Pancreas (tissue), 10 donors: Measurements from ENCODE around the gene DRAXIN. TPM values are rescaled to one million over a fixed set of nuclear protein-coding genes. Genes with fewer than 3 reads are reported as not detected.
A peak's percentile ranks its signal among the peaks of the same experiment; 100 is the strongest.

ENCODE experiments used
- ATAC-seq, 4 donors: fragments of 200-7000 bp; cut with Tn5 transposase; one replicate each; pipeline versions ENCODE4 v1.8.0 to v1.9.1; 2020; ENCODE audit warnings: mild to moderate bottlenecking in 4 of 4, moderate library complexity in 4 of 4
- DNase-seq, 6 donors: peaks; one replicate each; pipeline ENCODE4 v3.0.0-alpha.2; 2020
- FAIRE-seq: peaks from 2 replicates; lab custom pipeline; 2012; peaks lifted over from hg19 to GRCh38; lab: Jason Lieb, UNC
- H3K27ac ChIP-seq, 4 donors: fragments of 200-600 bp; sonication (generic); 1 replicate in 3 of 4; 2 replicates in 1 of 4; pipeline versions ENCODE4 v1.5.0 to v1.8.0; 2020
- H3K27me3 ChIP-seq, 4 donors: fragments of 200-600 bp; one replicate each; pipeline ENCODE4 v1.8.0; 2021
- H3K36me3 ChIP-seq, 3 donors: fragments of 200-600 bp; sonication (generic) in 1 of 3; one replicate each; pipeline versions ENCODE4 v1.5.0 to v1.8.0; 2020 to 2021
- H3K4me1 ChIP-seq, 3 donors: fragments of 200-600 bp; one replicate each; pipeline ENCODE4 v1.8.0; 2021
- H3K4me3 ChIP-seq, 4 donors: fragments of 200-600 bp; sonication (generic) in 2 of 4; one replicate each; pipeline versions ENCODE4 v1.5.0 to v1.8.0; 2020 to 2021
- H3K9me3 ChIP-seq, 4 donors: fragments of 200-600 bp; one replicate each; pipeline ENCODE4 v1.8.0; 2021
- WGBS, 2 donors: extraction: QIAGEN DNeasy Blood & Tissue Kit; methylation state at CpG; one replicate each; pipeline ENCODE4 v1.1.7; 2013; 5-methylcytosine and 5-hydroxymethylcytosine counted together
- intact Hi-C, 3 donors: fragments of 100-400 bp; cut with DNase I; formaldehyde crosslinking; loops; one replicate each; pipeline versions ENCODE4 v1.11.1 to v1.14.2; 2022
- polyA plus RNA-seq, 2 donors: library from polyadenylated mRNA; stranded (reverse); fragments of 200-250 nt; gene quantifications; one replicate each; pipeline ENCODE4 v1.2.3, GENCODE V29; 2013
- total RNA-seq, 6 donors: library from RNA; stranded (reverse); fragmentation: NEBNext Ultra II Directional in 4 of 6; extraction: Animal tissue kit (Norgen Biotek cat#: 25700) in 4 of 6; gene quantifications; one replicate each; pipeline versions ENCODE4 v1.2.1 to v1.2.4, GENCODE V29; 2021 to 2023
- TF ChIP-seq, protein P1 (sequence below), 4 donors: fragments of 200-600 bp; sonication (generic) in 3 of 4; IDR thresholded peaks; one replicate each; pipeline versions ENCODE4 v1.5.0 to v1.8.0; 2021; ENCODE audit warnings: antibody characterized with exemption in 4 of 4
- donor health status: healthy with polysubstance abuse.
- donor health status: DM: no; HTN: no; CAD: no; lungs with moderate emphysema.
- donor health status: DM: no; HTN: no; CAD: no.
- donor health status: control.
- donor health status: control.
- donor health status: Bipolar disorder and iron deficiency.
- donor health status: DM: yes; HTN: yes; CAD: no.
- donor health status: DM: no; HTN: no; CAD: no.
- donor health status: DM: no; HTN: no; CAD: no.
- donor health status: DM: yes; HTN: yes; CAD: no.

Gene DRAXIN
- total and polyA plus RNA-seq, 8 donors = under 0.01 to 0.09 (median 0.03) TPM; not detected in 1

DNA sequence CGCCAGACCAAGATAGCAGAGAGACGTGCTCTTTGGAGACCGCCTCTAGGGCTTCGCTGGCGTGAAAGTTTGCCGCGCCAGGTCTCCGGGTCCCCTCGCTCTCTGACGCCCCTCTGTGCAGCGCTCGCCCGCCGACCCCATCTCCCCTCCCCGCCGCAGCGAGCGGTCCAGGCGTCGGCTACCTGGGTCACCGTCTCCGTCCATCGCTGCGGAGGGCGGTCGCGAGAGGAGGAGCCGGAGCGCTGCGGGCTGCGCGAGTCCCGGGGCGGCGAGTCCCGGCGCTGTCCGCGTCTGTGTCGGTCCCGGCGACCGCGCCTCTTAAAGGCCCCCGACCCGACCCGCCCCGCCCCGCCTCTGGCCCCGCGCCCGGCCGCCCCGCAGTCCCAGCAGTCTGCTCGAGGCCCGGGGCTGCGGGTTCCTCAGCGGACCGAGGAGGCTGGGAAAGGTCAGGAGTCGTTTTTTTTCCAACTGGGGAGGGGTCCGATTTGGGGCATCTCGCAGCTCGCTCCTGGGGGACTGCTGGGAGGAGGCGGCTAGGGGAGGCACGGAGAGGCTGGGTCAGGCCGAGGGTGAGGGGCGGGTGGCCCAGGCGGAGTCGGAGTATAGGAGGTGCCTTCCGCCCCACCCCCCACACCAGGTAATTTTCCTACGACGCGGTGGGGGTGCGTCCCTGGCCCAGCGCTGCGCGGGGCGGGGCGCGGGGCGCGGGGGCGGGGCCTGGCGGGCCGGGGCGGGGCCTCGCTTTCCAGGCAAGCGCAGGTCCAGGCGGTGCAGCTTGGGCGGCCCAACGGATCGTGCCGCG is 37.2 kb upstream of the DRAXIN start, which contains the start of the genes FBXO2 and FBXO44:
FBXO2 (minus strand) TSS at position 293 of the 802 bp plus-strand sequence; CDS start at position 204, 89 bp downstream.
FBXO44 (plus strand) TSS at position 741 of the 802 bp plus-strand sequence. CDS start 959 bp downstream, outside the sequence.
- peak within 1 kb of the TSS; percentile 43 to 71 (median 56) for H3K4me3 ChIP-seq
- no peaks in the 10 kb centered on the region for H3K27me3 ChIP-seq
- no peaks in the 10 kb centered on the region for H3K36me3 ChIP-seq
- H3K9me3 ChIP-seq = no peaks in the 10 kb centered on the region
- ATAC-seq (peak; percentile 46 to 74 (median 62)), DNase-seq (peak; percentile 79 to 90 (median 84)), FAIRE-seq (no peak)
- H3K27ac ChIP-seq = peak within 1 kb of the TSS; percentile 51 to 91 (median 80)
- 3 to 4% methylated on average over 67 to 94 of the region's 94 CpGs for WGBS, 2 donors
- TF ChIP-seq, protein P1, sequence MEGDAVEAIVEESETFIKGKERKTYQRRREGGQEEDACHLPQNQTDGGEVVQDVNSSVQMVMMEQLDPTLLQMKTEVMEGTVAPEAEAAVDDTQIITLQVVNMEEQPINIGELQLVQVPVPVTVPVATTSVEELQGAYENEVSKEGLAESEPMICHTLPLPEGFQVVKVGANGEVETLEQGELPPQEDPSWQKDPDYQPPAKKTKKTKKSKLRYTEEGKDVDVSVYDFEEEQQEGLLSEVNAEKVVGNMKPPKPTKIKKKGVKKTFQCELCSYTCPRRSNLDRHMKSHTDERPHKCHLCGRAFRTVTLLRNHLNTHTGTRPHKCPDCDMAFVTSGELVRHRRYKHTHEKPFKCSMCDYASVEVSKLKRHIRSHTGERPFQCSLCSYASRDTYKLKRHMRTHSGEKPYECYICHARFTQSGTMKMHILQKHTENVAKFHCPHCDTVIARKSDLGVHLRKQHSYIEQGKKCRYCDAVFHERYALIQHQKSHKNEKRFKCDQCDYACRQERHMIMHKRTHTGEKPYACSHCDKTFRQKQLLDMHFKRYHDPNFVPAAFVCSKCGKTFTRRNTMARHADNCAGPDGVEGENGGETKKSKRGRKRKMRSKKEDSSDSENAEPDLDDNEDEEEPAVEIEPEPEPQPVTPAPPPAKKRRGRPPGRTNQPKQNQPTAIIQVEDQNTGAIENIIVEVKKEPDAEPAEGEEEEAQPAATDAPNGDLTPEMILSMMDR (IDR thresholded peaks at IDR 0.05) = no peak
- H3K4me1 ChIP-seq = peaks cover 3 to 20% (median 17%) of the 10 kb centered on the region in 3 donors
- intact Hi-C loops = loop anchor here in 2 of 3 donors (5.0 to 10.0 kb wide), 2 partner anchors 63 to 70 kb away; no protein-coding TSS in a partner anchor

DNA sequence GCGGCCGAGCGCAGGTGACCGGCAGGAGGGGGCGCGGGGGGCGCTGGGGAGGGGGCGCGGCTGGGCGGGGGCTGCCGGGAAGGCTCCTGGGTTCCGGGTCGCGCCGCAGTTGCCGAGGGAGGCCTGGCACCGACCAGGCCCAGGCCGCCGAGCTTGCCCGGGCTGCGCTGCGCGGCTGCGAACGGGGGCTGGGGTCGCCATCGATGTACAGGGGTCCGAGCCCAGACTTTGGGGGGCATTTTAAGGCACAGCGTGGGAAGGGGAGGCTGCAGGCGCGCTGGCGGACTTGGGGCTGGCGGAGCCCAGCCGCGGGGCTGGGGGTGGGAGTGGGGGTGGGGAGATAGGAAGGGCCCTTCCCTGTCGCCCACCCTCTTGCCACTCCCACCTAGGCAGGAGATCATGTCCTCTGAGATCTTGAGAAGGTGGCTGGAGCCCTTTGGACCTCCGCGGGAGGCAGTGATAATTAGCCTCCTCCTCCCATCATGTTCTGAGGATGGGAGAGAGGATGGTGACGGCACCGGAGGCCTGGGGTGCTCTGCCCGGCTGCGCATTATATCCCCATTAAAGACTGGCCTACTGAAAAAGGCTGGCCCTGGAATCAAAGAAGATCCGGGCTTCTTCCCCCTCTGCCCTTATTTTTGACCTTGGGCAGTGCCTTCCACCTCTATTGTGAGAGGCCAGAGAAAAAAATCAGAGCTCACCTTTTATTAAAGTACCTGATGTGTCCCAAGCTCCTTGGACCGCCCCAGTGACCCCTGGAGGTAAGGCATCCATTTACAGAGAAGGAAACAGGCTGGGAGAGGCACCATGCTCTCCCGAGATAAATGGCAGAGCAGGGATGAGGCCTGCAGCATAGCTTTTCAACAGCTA is 36.3 kb upstream of the DRAXIN start:
- Histone ChIP-seq H3K4me1 (peaks cover 0 to 18% (median 17%) of the 10 kb centered on the region in 3 donors), H3K9me3 (no peaks in the 10 kb centered on the region), H3K27ac (peak overlapping the region in 2 of 4 donors; percentile 34 to 41), H3K36me3 (no peaks in the 10 kb centered on the region), H3K4me3 (peak overlapping the region; percentile 43 to 71 (median 56)), H3K27me3 (no peaks in the 10 kb centered on the region)
- ATAC-seq (peak in 1 of 4 donors; percentile 0), FAIRE-seq (no peak), DNase-seq (no peak)
- intact Hi-C loops = loop anchor here in 2 of 3 donors (5.0 to 10.0 kb wide), 2 partner anchors 62 to 70 kb away; no protein-coding TSS in a partner anchor
- TF ChIP-seq, protein P1 (IDR thresholded peaks at IDR 0.05) = no peak
- 5 to 8% methylated on average over 28 to 45 of the region's 45 CpGs for WGBS, 2 donors

DNA sequence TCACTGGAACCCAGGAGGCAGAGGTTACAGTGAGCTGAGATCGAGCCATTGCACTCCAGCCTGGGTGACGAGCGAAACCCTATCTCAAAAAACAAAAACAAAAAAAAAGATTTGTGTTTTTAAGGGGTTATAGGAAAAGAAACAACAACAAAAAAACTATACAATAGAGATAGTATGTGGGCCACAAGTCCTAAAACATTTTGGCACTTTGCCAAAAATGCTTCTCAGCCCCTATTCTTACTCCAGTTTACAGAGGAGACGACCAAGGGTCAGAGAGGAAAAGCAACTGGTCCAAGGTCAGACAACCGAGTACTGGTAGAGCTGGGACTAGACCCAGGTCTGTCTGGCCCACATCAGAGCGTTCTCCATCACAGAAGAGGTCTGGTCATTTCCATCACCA is 33.9 kb upstream of the DRAXIN start:
- Histone ChIP-seq H3K27ac (no peak overlapping the region), H3K4me1 (peaks cover 0 to 8% (median 4%) of the 10 kb centered on the region in 3 donors), H3K27me3 (no peaks in the 10 kb centered on the region), H3K9me3 (no peaks in the 10 kb centered on the region), H3K36me3 (peaks cover 0 to 6% (median 0%) of the 10 kb centered on the region in 3 donors), H3K4me3 (no peak overlapping the region)
- intact Hi-C loops = loop anchor here in 1 of 3 donors (10.0 kb wide), 1 partner anchor 67 kb away; no protein-coding TSS in a partner anchor
- no peak for DNase-seq
- TF ChIP-seq, protein P1 (IDR thresholded peaks at IDR 0.05) = no peak
- 66 to 73% methylated on average over 6 of the region's 6 CpGs for WGBS, 2 donors
- no peak for ATAC-seq
- no peak for FAIRE-seq

DNA sequence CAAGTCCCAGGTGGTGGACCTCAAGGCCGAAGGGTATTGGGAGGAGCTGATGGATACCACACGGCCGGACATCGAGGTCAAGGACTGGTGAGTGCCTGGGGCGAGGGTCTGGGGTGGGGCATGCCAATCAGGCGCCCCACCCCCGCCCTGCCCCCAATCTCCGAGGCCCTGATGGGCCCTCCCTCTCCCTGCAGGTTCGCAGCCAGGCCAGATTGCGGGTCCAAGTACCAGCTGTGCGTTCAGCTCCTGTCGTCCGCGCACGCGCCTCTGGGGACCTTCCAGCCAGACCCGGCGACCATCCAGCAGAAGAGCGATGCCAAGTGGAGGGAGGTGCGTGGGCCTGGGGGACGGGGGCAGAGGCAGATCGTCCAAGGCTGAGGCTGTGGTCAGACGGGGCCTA is 33.0 kb upstream of the DRAXIN start:
- no peak for ATAC-seq
- intact Hi-C loops = loop anchor here in 1 of 3 donors (10.0 kb wide), 1 partner anchor 66 kb away; no protein-coding TSS in a partner anchor

More for the DNA sequence above, 33.0 kb upstream of the DRAXIN start:
- Histone ChIP-seq H3K27me3 (no peaks in the 10 kb centered on the region), H3K4me1 (peaks cover 0 to 8% (median 4%) of the 10 kb centered on the region in 3 donors), H3K36me3 (peaks cover 0 to 6% (median 0%) of the 10 kb centered on the region in 3 donors), H3K9me3 (no peaks in the 10 kb centered on the region), H3K4me3 (no peak overlapping the region), H3K27ac (no peak overlapping the region)
- WGBS, 2 donors = 78 to 89% methylated on average over 15 to 23 of the region's 23 CpGs
- TF ChIP-seq, protein P1 (IDR thresholded peaks at IDR 0.05) = no peak
- DNase-seq (peak in 1 of 6 donors; percentile 70), FAIRE-seq (no peak)
